Esophagus squamous epithelium (tissue), 4 donors: ENCODE results near the gene ZNF185.

Experiments
- POLR2A ChIP-seq, 4 donors: fragments of 450-650 bp; IDR thresholded peaks; one replicate each; pipeline ENCODE4 v1.6.1; 2017; ENCODE audit warnings: antibody characterized with exemption in 4 of 4, mild to moderate bottlenecking in 4 of 4, moderate library complexity in 3 of 4
- TF ChIP-seq, protein P1 (sequence below), 6 experiments: fragments of 450-650 bp in 4 of 6; fragments of 200-600 bp in 2 of 6; sonication (generic) in 2 of 6; IDR thresholded peaks; one replicate each; pipeline ENCODE4 v1.5.1; 2016 to 2019; ENCODE audit warnings: antibody characterized with exemption in 6 of 6, mild to moderate bottlenecking in 4 of 6, moderate library complexity in 4 of 6

DNA sequence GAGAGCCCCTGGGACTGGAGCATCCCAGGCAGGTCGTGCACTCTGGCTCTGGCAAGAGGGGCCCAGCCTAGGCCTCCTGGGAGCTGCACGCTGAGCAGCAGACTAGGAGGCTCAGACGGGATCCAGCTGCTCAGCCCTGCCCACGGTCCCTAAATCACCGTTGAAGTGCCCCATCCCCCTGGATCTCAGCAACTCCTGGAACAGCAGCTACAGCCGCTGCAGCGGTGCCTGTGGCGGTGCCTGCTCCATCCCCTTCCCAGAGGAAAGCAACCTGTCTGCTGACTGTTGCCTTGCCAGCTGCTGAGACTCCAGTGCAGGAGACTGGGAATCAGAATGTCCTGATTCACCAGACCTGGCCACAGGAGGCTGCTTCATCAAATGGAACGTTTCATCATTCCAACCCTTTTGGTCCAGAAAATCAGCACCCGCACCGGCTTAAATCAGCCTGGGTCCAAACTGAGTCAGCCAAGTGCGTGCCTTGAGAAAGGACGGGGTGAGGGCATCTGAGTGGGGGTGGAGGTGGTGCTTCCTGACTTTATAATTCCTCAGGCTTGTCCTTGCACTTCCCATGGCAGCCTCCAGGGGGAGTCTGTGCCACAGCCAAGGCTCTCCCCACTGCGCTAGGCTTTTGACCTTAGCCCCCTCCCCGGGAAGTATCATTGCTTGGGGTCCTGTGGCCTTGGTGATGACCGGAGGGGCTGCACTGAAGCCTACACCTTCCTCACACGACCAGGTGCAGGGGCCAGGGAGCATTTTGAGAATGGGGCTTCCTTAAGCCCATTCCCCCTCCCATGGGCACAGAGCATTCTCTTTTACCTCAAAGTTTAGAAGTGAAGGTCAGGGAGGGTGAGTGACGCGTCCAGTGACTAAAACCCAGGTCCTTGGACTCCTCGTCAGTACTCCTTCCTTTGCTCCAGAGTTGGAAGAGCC is 6.5 kb downstream of the ZNF185 start:
- TF ChIP-seq, protein P1, sequence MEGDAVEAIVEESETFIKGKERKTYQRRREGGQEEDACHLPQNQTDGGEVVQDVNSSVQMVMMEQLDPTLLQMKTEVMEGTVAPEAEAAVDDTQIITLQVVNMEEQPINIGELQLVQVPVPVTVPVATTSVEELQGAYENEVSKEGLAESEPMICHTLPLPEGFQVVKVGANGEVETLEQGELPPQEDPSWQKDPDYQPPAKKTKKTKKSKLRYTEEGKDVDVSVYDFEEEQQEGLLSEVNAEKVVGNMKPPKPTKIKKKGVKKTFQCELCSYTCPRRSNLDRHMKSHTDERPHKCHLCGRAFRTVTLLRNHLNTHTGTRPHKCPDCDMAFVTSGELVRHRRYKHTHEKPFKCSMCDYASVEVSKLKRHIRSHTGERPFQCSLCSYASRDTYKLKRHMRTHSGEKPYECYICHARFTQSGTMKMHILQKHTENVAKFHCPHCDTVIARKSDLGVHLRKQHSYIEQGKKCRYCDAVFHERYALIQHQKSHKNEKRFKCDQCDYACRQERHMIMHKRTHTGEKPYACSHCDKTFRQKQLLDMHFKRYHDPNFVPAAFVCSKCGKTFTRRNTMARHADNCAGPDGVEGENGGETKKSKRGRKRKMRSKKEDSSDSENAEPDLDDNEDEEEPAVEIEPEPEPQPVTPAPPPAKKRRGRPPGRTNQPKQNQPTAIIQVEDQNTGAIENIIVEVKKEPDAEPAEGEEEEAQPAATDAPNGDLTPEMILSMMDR (IDR thresholded peaks at IDR 0.05) = peak in 5 of 6 experiments; percentile 56 to 73 (median 60)
- no peak for TF ChIP-seq POLR2A (IDR thresholded peaks at IDR 0.05)
